ENCODE measurements around the gene FAM83G. TPM values are rescaled to one million over a fixed set of nuclear protein-coding genes. Genes with fewer than 3 reads are reported as not detected.

The FAM83G gene
- total RNA-seq, 1 experiment from 2014 or later, result 38.7 TPM

DNA sequence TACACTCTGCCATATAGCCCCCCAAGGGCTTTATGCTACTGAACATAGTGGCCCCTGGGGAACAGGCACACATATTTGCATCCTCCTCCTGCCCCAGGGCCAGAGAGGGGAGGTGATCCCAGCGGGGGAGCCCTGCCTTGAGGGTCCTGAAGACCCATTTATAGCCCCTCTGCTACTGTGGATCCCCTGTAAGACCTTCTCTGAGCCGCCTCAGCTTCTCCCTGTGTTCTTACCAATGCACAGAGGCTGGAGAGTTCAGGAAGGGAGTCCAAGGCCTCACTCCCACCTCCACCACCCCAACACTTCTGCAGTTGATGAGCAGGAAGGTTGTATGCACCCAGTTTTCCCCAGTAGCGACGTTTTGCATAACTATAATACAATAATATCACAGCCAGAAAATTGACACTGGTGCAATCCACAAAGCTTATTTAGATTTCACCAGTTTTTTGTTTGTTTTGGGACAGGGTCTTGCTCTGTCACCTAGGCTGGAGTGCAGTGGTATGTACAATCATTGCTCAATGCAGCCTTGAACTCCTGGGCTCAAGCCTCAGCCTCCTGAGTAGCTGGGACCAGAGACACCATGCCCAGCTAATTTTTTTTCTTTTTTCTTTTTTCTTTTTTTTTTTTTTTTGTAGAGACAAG is 1.3 kb upstream of the FAM83G start:
- no peak overlapping the region for H3T11ph ChIP-seq (ENCODE audit: low read length)
- H3K4me1 Mint-ChIP-seq, result peaks cover 18 to 35% of the 10 kb centered on the region in 2 experiments
- peaks cover 0 to 21% (median 18%) of the 10 kb centered on the region in 3 experiments; a peak in 6 of 7 replicates for H3K36me3 Mint-ChIP-seq (ENCODE audit: insufficient read depth in 1 of 3, low read depth in 3 of 3)
- H3K27ac Mint-ChIP-seq, result no peak overlapping the region; a peak in 1 of 7 replicates
- peaks cover 4% of the 10 kb centered on the region; the same call in 1 of the 2 replicates for H3K79me2 ChIP-seq (ENCODE audit: insufficient read depth, low read length)
- H3K27me3 ChIP-seq (ENCODE audit: insufficient read depth, low read length), result no peaks in the 10 kb centered on the region
- H2BK12ac ChIP-seq (ENCODE audit: insufficient read length, low read depth, low read length), result no peak overlapping the region
- no peak overlapping the region for H2BK15ac ChIP-seq (ENCODE audit: low read depth, low read length)
- H3K9me3 ChIP-seq (ENCODE audit: control insufficient read depth, low read depth, low read length), result no peaks in the 10 kb centered on the region
- H3K9me3 Mint-ChIP-seq, result peaks cover 3 to 8% of the 10 kb centered on the region in 2 experiments; a peak in 4 of 5 replicates
- no peaks in the 10 kb centered on the region for H4K20me1 ChIP-seq (ENCODE audit: control insufficient read depth, insufficient read depth, insufficient read length)
- no peak overlapping the region for H3K4ac ChIP-seq (ENCODE audit: low read depth, low read length)
- TF ChIP-seq, protein P1, sequence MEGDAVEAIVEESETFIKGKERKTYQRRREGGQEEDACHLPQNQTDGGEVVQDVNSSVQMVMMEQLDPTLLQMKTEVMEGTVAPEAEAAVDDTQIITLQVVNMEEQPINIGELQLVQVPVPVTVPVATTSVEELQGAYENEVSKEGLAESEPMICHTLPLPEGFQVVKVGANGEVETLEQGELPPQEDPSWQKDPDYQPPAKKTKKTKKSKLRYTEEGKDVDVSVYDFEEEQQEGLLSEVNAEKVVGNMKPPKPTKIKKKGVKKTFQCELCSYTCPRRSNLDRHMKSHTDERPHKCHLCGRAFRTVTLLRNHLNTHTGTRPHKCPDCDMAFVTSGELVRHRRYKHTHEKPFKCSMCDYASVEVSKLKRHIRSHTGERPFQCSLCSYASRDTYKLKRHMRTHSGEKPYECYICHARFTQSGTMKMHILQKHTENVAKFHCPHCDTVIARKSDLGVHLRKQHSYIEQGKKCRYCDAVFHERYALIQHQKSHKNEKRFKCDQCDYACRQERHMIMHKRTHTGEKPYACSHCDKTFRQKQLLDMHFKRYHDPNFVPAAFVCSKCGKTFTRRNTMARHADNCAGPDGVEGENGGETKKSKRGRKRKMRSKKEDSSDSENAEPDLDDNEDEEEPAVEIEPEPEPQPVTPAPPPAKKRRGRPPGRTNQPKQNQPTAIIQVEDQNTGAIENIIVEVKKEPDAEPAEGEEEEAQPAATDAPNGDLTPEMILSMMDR (conservative IDR thresholded peaks at IDR 0.05), result no peak
- H3K23me2 ChIP-seq (ENCODE audit: insufficient read length, low read depth, low read length, poor library complexity, severe bottlenecking), result peaks cover 12% of the 10 kb centered on the region
- H3K4me3 Mint-ChIP-seq, result peak overlapping the region; percentile 34 to 53; a peak in 3 of 5 replicates
- no peaks in the 10 kb centered on the region; the same call in 1 of the 2 replicates for H3K4me1 ChIP-seq (ENCODE audit: insufficient read depth, low read length)
- no peak overlapping the region for H4K8ac ChIP-seq (replicated peaks; ENCODE audit: insufficient read length, low read depth, low read length)
- H3K9ac ChIP-seq (ENCODE audit: extremely low read depth, insufficient read length, low read length), result no peak overlapping the region
- no peak overlapping the region for H3K27ac ChIP-seq (ENCODE audit: insufficient read length, low read depth, low read length)
- H3K56ac ChIP-seq (ENCODE audit: insufficient read length, low read depth, low read length), result no peak overlapping the region
- H2BK5ac ChIP-seq (ENCODE audit: insufficient read length, low read length), result no peak overlapping the region
- no peak overlapping the region for H4K5ac ChIP-seq (ENCODE audit: insufficient read length, low read depth, low read length)
- H2BK20ac ChIP-seq (ENCODE audit: low read depth, low read length, poor library complexity, severe bottlenecking), result no peak overlapping the region
- H3K79me1 ChIP-seq (ENCODE audit: insufficient read depth, low read depth, low read length, poor library complexity, severe bottlenecking), result peaks cover 9% of the 10 kb centered on the region
- no peak overlapping the region for H2BK120ac ChIP-seq (ENCODE audit: low read depth, low read length, poor library complexity, severe bottlenecking)
- no peak overlapping the region for H2AFZ ChIP-seq (ENCODE audit: low read length)
- WGBS (ENCODE audit: extremely low coverage, insufficient read length, low lambda C conversion rate), result no CpG with 5 or more reads among the region's 4 CpGs
- no peak overlapping the region for H2AK5ac ChIP-seq (ENCODE audit: insufficient read length, low read length)
- peaks cover 5% of the 10 kb centered on the region; the same call in 1 of the 2 replicates for H3K27me3 Mint-ChIP-seq (ENCODE audit: low read depth)
- no peak for DNase-seq
- no peak overlapping the region for H3K23ac ChIP-seq (ENCODE audit: insufficient read length, low read depth, low read length)
- no peak overlapping the region for H3K14ac ChIP-seq (ENCODE audit: insufficient read depth, low read length)
- no peak overlapping the region for H3K18ac ChIP-seq (ENCODE audit: insufficient read length, low read depth, low read length)
- H3K4me2 ChIP-seq (ENCODE audit: insufficient read depth, insufficient read length, low read length), result no peak overlapping the region
- no peak overlapping the region for H4K91ac ChIP-seq (ENCODE audit: insufficient read length, low read depth, low read length)
